GM12874 (cell line): Measurements from ENCODE around the gene ZBTB25.

Source experiments
- CTCF ChIP-seq: IDR thresholded peaks from 2 replicates; pipeline ENCODE4 v1.5.1; 2011; ENCODE audit warnings: low read depth, mild to moderate bottlenecking, control low read depth, low read length, moderate library complexity; ENCODE audit not compliant: insufficient read depth

Gene ZBTB25

GRCh38 chr14:64422756-64423155 is 80.9 kb downstream of the ZBTB25 start:
- no peak for TF ChIP-seq CTCF

GRCh38 chr14:64422005-64422404 is 81.6 kb downstream of the ZBTB25 start:
- no peak for TF ChIP-seq CTCF

- no peak for TF ChIP-seq CTCF
Observed at GRCh38 chr14:64421166-64421565, 82.5 kb downstream of the ZBTB25 start.

GRCh38 chr14:64419003-64419402 is 84.6 kb downstream of the ZBTB25 start:
- no peak for TF ChIP-seq CTCF

GRCh38 chr14:64417771-64418125 is 85.9 kb downstream of the ZBTB25 start:
- no peak for TF ChIP-seq CTCF

- no peak for TF ChIP-seq CTCF
Observed at GRCh38 chr14:64417055-64417770, 86.4 kb downstream of the ZBTB25 start.

- TF ChIP-seq CTCF, result no peak
Observed at GRCh38 chr14:64416348-64416932, 87.2 kb downstream of the ZBTB25 start.
